Astrocyte (in vitro differentiated cells and primary cell): ENCODE measurements around the gene AQP1. TPM values are rescaled to one million over a fixed set of nuclear protein-coding genes. Genes with fewer than 3 reads are reported as not detected.

Experiments
- DNase-seq: peaks from one replicate; pipeline ENCODE4 v3.0.0-alpha.2; 2010; ENCODE audit warnings: low read depth
- FAIRE-seq: peaks from 2 replicates; lab custom pipeline; 2011; peaks lifted over from hg19 to GRCh38; lab: Jason Lieb, UNC
- H2AFZ ChIP-seq: 2 replicates; pipeline ENCODE4 v1.6.0; 2012; ENCODE audit warnings: low read depth, low read length, inconsistent platforms
- H3K27ac ChIP-seq: 2 replicates; pipeline ENCODE4 v1.5.1; 2011; ENCODE audit warnings: low read depth, low read length, inconsistent platforms
- H3K27me3 ChIP-seq: 2 replicates; pipeline ENCODE4 v1.6.0; 2011; ENCODE audit warnings: low read length, inconsistent platforms; ENCODE audit not compliant: insufficient read depth
- H3K36me3 ChIP-seq: 2 replicates; pipeline ENCODE4 v1.5.1; 2011; ENCODE audit warnings: low read length, inconsistent platforms; ENCODE audit not compliant: insufficient read depth
- H3K4me1 ChIP-seq: 2 replicates; pipeline ENCODE4 v1.5.1; 2011; ENCODE audit warnings: low read length, inconsistent platforms; ENCODE audit not compliant: insufficient read depth
- H3K4me2 ChIP-seq: 2 replicates; pipeline ENCODE4 v1.6.0; 2012; ENCODE audit warnings: low read length, inconsistent platforms
- H3K4me3 ChIP-seq: 2 replicates; pipeline ENCODE4 v1.5.1; 2011; ENCODE audit warnings: low read depth, mild to moderate bottlenecking, low read length, inconsistent platforms; ENCODE audit not compliant: insufficient read depth
- H3K79me2 ChIP-seq: 2 replicates; pipeline ENCODE4 v1.6.0; 2012; ENCODE audit warnings: mild to moderate bottlenecking, low read length, inconsistent platforms; ENCODE audit not compliant: insufficient read depth
- H3K9ac ChIP-seq: 2 replicates; pipeline ENCODE4 v1.6.0; 2012; ENCODE audit warnings: mild to moderate bottlenecking, low read length, inconsistent platforms
- H3K9me3 ChIP-seq: 2 replicates; pipeline ENCODE4 v1.5.1; 2012; ENCODE audit warnings: low read depth, mild to moderate bottlenecking, low read length, inconsistent platforms; ENCODE audit not compliant: insufficient read depth
- H4K20me1 ChIP-seq: 2 replicates; pipeline ENCODE4 v1.6.0; 2012; ENCODE audit warnings: low read length, inconsistent platforms; ENCODE audit not compliant: insufficient read depth
- H3K27ac Mint-ChIP-seq: one replicate; pipeline ENCODE4 v1.8.0; 2021; ENCODE audit warnings: mild to moderate bottlenecking, mixed read lengths; ENCODE audit not compliant: unreplicated experiment
- H3K27me3 Mint-ChIP-seq: one replicate; pipeline ENCODE4 v1.8.0; 2021; ENCODE audit warnings: low read depth, mixed read lengths; ENCODE audit not compliant: unreplicated experiment
- H3K36me3 Mint-ChIP-seq: one replicate; pipeline ENCODE4 v1.8.0; 2021; ENCODE audit warnings: low read depth, mixed read lengths; ENCODE audit not compliant: unreplicated experiment
- H3K4me1 Mint-ChIP-seq: one replicate; pipeline ENCODE4 v1.8.0; 2021; ENCODE audit warnings: low read depth, mixed read lengths; ENCODE audit not compliant: unreplicated experiment
- H3K4me3 Mint-ChIP-seq: one replicate; pipeline ENCODE4 v1.8.0; 2021; ENCODE audit warnings: mild to moderate bottlenecking, moderate library complexity, mixed read lengths; ENCODE audit not compliant: unreplicated experiment
- H3K9me3 Mint-ChIP-seq: one replicate; pipeline ENCODE4 v1.8.0; 2021; ENCODE audit warnings: mild to moderate bottlenecking, mixed read lengths; ENCODE audit not compliant: unreplicated experiment
- CTCF ChIP-seq: IDR thresholded peaks from 2 replicates; pipeline ENCODE4 v1.5.1; 2011; ENCODE audit warnings: low read depth, mild to moderate bottlenecking, inconsistent platforms, low read length, moderate library complexity; ENCODE audit not compliant: insufficient read depth
- EZH2 ChIP-seq: IDR thresholded peaks from 2 replicates; pipeline ENCODE4 v1.6.1; 2012; ENCODE audit warnings: mild to moderate bottlenecking, low read length, inconsistent platforms; ENCODE audit not compliant: insufficient read depth
- total RNA-seq: library from RNA; stranded (reverse); gene quantifications from 2 replicates; pipeline ENCODE4 v1.2.1, GENCODE V29; 2021

AQP1 gene
- total RNA-seq, 1 donor from 2014 or later = 6.7 TPM

DNA sequence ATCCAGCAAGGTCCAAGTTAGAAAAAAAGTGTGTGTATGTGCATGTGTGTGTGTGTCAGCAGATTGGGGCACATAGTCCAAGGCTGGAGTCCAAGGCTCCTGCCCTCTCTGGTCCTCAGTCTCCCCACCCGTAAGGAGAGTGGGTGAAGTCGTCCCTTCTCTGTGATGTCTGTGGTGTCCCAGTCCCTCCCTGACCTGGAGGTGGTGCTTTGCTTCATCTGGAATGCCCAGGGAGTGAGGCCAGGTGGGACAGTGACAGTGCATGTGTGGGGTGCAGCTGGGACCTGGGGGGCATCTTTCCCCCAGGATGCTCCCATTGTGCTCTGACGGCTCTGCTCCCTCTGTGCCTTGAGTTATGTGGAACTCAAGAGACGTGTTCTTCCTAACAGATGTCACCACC, 18.0 kb downstream of the AQP1 start:
- FAIRE-seq = no peak
- Mint-ChIP-seq H3K27me3 (peaks cover 21% of the 10 kb centered on the region), H3K4me3 (no peak overlapping the region), H3K36me3 (peaks cover 8% of the 10 kb centered on the region), H3K4me1 (peaks cover 9% of the 10 kb centered on the region), H3K27ac (no peak overlapping the region), H3K9me3 (peaks cover 2% of the 10 kb centered on the region)
- no peak overlapping the region for H2AFZ ChIP-seq
- no peak overlapping the region for H3K4me3 ChIP-seq
- peaks cover 3% of the 10 kb centered on the region for H3K27me3 ChIP-seq
- H3K79me2 ChIP-seq = no peaks in the 10 kb centered on the region
- no peak for TF ChIP-seq EZH2
- TF ChIP-seq CTCF = no peak
- DNase-seq = no peak
- peaks cover 8% of the 10 kb centered on the region for H3K9me3 ChIP-seq
- H3K4me2 ChIP-seq = no peak overlapping the region
- H3K27ac ChIP-seq = no peak overlapping the region
- no peaks in the 10 kb centered on the region for H3K36me3 ChIP-seq
- H3K4me1 ChIP-seq = no peaks in the 10 kb centered on the region
- no peaks in the 10 kb centered on the region for H4K20me1 ChIP-seq
- H3K9ac ChIP-seq = no peak overlapping the region

DNA sequence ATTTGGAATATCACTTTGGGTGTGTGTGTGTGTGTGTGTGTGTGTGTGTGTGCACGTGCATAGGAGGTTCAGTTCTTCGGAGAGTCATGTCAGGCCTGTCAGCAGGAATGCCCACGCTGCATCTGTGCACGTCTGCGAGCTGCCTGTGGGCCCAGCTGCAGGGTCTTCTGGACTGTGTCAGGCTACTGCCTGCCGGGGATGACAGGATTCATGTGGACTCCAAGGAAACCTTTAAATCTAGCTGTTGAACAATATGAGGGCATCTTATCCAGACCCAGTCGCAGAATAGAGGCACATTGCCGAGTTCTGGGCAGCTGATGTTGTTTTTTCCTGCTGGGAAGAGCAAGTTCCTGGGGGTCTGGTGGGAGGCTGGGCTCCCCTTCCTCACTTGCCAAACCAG, 19.0 kb downstream of the AQP1 start:
- TF ChIP-seq EZH2 (no peak), CTCF (no peak)

GRCh38 chr7:30931161-30931928, 19.7 kb downstream of the AQP1 start:
- DNase-seq (peak; percentile 12), FAIRE-seq (no peak)
- no peaks in the 10 kb centered on the region for H4K20me1 ChIP-seq
- Mint-ChIP-seq H3K4me1 (peaks cover 9% of the 10 kb centered on the region), H3K27me3 (peaks cover 22% of the 10 kb centered on the region), H3K4me3 (no peak overlapping the region), H3K9me3 (peaks cover 2% of the 10 kb centered on the region), H3K27ac (no peak overlapping the region), H3K36me3 (peaks cover 6% of the 10 kb centered on the region)
- H2AFZ ChIP-seq = no peak overlapping the region
- H3K4me3 ChIP-seq = no peak overlapping the region
- H3K36me3 ChIP-seq = no peaks in the 10 kb centered on the region
- no peaks in the 10 kb centered on the region for H3K79me2 ChIP-seq
- no peak for TF ChIP-seq CTCF
- TF ChIP-seq EZH2 = no peak
- H3K9ac ChIP-seq = no peak overlapping the region
- peaks cover 8% of the 10 kb centered on the region for H3K9me3 ChIP-seq
- H3K4me2 ChIP-seq = no peak overlapping the region
- H3K27me3 ChIP-seq = peaks cover 3% of the 10 kb centered on the region
- H3K4me1 ChIP-seq = no peaks in the 10 kb centered on the region
- H3K27ac ChIP-seq = no peak overlapping the region

More for the DNA sequence above, 19.0 kb downstream of the AQP1 start:
- H4K20me1 ChIP-seq = no peaks in the 10 kb centered on the region
- no peak overlapping the region for H3K4me3 Mint-ChIP-seq
- H3K9me3 Mint-ChIP-seq = peaks cover 2% of the 10 kb centered on the region
- no peak overlapping the region for H3K27ac Mint-ChIP-seq
- H2AFZ ChIP-seq = no peak overlapping the region
- H3K36me3 Mint-ChIP-seq = peaks cover 6% of the 10 kb centered on the region
- H3K9me3 ChIP-seq = peaks cover 8% of the 10 kb centered on the region
- peaks cover 9% of the 10 kb centered on the region for H3K4me1 Mint-ChIP-seq
- H3K27ac ChIP-seq = no peak overlapping the region
- no peaks in the 10 kb centered on the region for H3K79me2 ChIP-seq
- peaks cover 3% of the 10 kb centered on the region for H3K27me3 ChIP-seq
- H3K9ac ChIP-seq = no peak overlapping the region
- no peak overlapping the region for H3K4me3 ChIP-seq
- no peaks in the 10 kb centered on the region for H3K36me3 ChIP-seq
- no peaks in the 10 kb centered on the region for H3K4me1 ChIP-seq
- FAIRE-seq (no peak), DNase-seq (no peak)
- H3K27me3 Mint-ChIP-seq = peaks cover 22% of the 10 kb centered on the region
- no peak overlapping the region for H3K4me2 ChIP-seq
